ENCODE measurements around the gene ADGRV1. TPM values are rescaled to one million over a fixed set of nuclear protein-coding genes. Genes with fewer than 3 reads are reported as not detected.
"Not testable (repeated sequence)": the region's sequence is repeated elsewhere in the genome, so short reads cannot be mapped to it uniquely, and the experiment has no call there.

The ADGRV1 gene
- polyA plus RNA-seq, 1 donor, result 1.1 TPM

GRCh38 chr5:90553711-90554110 lies 4.9 kb upstream of the ADGRV1 start:
- no peak for DNase-seq

- no peak for DNase-seq
Observed at GRCh38 chr5:90554358-90555006, 4.1 kb upstream of the ADGRV1 start.

- DNase-seq, result no peak
Observed at GRCh38 chr5:90555666-90556065, 2.9 kb upstream of the ADGRV1 start.

- no peak for DNase-seq
Observed at GRCh38 chr5:90557391-90557790, 1.2 kb upstream of the ADGRV1 start.

GRCh38 chr5:90557871-90558270 lies 726 bp upstream of the ADGRV1 start:
- DNase-seq, result no peak

GRCh38 chr5:90560771-90561170 lies 2.2 kb downstream of the ADGRV1 start:
- no peak for DNase-seq

- DNase-seq, result no peak
Observed at GRCh38 chr5:90561766-90562165, 3.2 kb downstream of the ADGRV1 start.

GRCh38 chr5:90562341-90562740 lies 3.7 kb downstream of the ADGRV1 start:
- no peak for DNase-seq

GRCh38 chr5:90563108-90563507 lies 4.5 kb downstream of the ADGRV1 start:
- DNase-seq, result no peak

- DNase-seq, result no peak
Observed at GRCh38 chr5:90565491-90565890, 6.9 kb downstream of the ADGRV1 start.

GRCh38 chr5:90569084-90569483 lies 10.5 kb downstream of the ADGRV1 start:
- no peak for DNase-seq

GRCh38 chr5:90570034-90570433 lies 11.4 kb downstream of the ADGRV1 start:
- no peak for DNase-seq

- no peak for DNase-seq
Observed at GRCh38 chr5:90571147-90571773, 12.7 kb downstream of the ADGRV1 start.

GRCh38 chr5:90575712-90576111 lies 17.1 kb downstream of the ADGRV1 start:
- DNase-seq, result no peak

GRCh38 chr5:90576566-90576965 lies 18.0 kb downstream of the ADGRV1 start:
- not testable (repeated sequence) for DNase-seq

GRCh38 chr5:90579905-90580304 lies 21.3 kb downstream of the ADGRV1 start:
- DNase-seq, result not testable (repeated sequence)

- DNase-seq, result no peak
Observed at GRCh38 chr5:90581956-90582355, 23.4 kb downstream of the ADGRV1 start.

- no peak for DNase-seq
Observed at GRCh38 chr5:90585337-90585986, 26.9 kb downstream of the ADGRV1 start.

GRCh38 chr5:90586469-90586868 lies 27.9 kb downstream of the ADGRV1 start:
- no peak for DNase-seq

GRCh38 chr5:90590170-90590569 lies 31.6 kb downstream of the ADGRV1 start:
- DNase-seq, result no peak

GRCh38 chr5:90593083-90593482 lies 34.5 kb downstream of the ADGRV1 start:
- DNase-seq, result not testable (repeated sequence)

- DNase-seq, result not testable (repeated sequence)
Observed at GRCh38 chr5:90595766-90596165, 37.2 kb downstream of the ADGRV1 start.

- DNase-seq, result no peak
Observed at GRCh38 chr5:90598293-90598692, 39.7 kb downstream of the ADGRV1 start.

GRCh38 chr5:90600307-90600706 lies 41.7 kb downstream of the ADGRV1 start:
- not testable (repeated sequence) for DNase-seq
